Measurements from ENCODE around the gene AGA.

GRCh38 chr4:177391287-177391686 is 51.0 kb downstream of the AGA start:
- TF ChIP-seq EZH2phosphoT487 (conservative IDR thresholded peaks at IDR 0.05; ENCODE audit: low read length) (no peak), CTCF (IDR thresholded peaks at IDR 0.05; ENCODE audit: insufficient read depth, low read length, poor library complexity, severe bottlenecking) (no peak)
